ENCODE measurements around the gene OGFOD2. TPM values are rescaled to one million over a fixed set of nuclear protein-coding genes. Genes with fewer than 3 reads are reported as not detected.

The OGFOD2 gene
- total and polyA plus RNA-seq, 9 of the 15 experiments (the other 6 are each of a cell fraction or from before 2014, with no cell fraction given), result 1.4 to 111 (median 18.5) TPM

GRCh38 chr12:122994140-122994675 is 19.2 kb downstream of the OGFOD2 start (continued):
- no peak for TF ChIP-seq MEIS2 (IDR thresholded peaks at IDR 0.05; ENCODE audit: partially characterized antibody)
- no peak for TF ChIP-seq HMGN3 (IDR thresholded peaks at IDR 0.05; ENCODE audit: borderline replicate concordance, extremely low read depth, insufficient read length, low read depth, low read length)
- TF ChIP-seq PTTG1 (tag; IDR thresholded peaks at IDR 0.05; ENCODE audit: low read depth), result no peak
- TF ChIP-seq, protein P1, sequence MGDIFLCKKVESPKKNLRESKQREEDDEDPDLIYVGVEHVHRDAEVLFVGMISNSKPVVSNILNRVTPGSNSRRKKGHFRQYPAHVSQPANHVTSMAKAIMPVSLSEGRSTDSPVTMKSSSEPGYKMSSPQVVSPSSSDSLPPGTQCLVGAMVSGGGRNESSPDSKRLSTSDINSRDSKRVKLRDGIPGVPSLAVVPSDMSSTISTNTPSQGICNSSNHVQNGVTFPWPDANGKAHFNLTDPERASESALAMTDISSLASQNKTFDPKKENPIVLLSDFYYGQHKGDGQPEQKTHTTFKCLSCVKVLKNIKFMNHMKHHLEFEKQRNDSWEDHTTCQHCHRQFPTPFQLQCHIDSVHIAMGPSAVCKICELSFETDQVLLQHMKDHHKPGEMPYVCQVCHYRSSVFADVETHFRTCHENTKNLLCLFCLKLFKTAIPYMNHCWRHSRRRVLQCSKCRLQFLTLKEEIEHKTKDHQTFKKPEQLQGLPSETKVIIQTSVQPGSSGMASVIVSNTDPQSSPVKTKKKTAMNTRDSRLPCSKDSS (IDR thresholded peaks at IDR 0.05; ENCODE audit: low read depth, partially characterized antibody), result no peak
- TF ChIP-seq, protein P2, sequence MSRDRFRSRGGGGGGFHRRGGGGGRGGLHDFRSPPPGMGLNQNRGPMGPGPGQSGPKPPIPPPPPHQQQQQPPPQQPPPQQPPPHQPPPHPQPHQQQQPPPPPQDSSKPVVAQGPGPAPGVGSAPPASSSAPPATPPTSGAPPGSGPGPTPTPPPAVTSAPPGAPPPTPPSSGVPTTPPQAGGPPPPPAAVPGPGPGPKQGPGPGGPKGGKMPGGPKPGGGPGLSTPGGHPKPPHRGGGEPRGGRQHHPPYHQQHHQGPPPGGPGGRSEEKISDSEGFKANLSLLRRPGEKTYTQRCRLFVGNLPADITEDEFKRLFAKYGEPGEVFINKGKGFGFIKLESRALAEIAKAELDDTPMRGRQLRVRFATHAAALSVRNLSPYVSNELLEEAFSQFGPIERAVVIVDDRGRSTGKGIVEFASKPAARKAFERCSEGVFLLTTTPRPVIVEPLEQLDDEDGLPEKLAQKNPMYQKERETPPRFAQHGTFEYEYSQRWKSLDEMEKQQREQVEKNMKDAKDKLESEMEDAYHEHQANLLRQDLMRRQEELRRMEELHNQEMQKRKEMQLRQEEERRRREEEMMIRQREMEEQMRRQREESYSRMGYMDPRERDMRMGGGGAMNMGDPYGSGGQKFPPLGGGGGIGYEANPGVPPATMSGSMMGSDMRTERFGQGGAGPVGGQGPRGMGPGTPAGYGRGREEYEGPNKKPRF (IDR thresholded peaks at IDR 0.05; ENCODE audit: low read depth, low read length), result no peak

Data from K562 (cell line).